ENCODE data around the gene CSNK2A1.

Gene CSNK2A1

GRCh38 chr20:573414-574296, 30.1 kb upstream of the CSNK2A1 start:
- TF ChIP-seq CTCF (IDR thresholded peaks at IDR 0.05; ENCODE audit: insufficient read depth, low read depth, low read length, missing control alignments), result no peak
- no peak overlapping the region for H3K4me3 ChIP-seq (ENCODE audit: low read depth, low read length)
- DNase-seq (ENCODE audit: low read depth), result no peak

- no peak for TF ChIP-seq CTCF (IDR thresholded peaks at IDR 0.05; ENCODE audit: insufficient read depth, low read depth, low read length, missing control alignments)
- no peak overlapping the region for H3K4me3 ChIP-seq (ENCODE audit: low read depth, low read length)
- no peak for DNase-seq (ENCODE audit: low read depth)
These were observed 29.1 kb upstream of the CSNK2A1 start for GRCh38 chr20:572727-573126.

GRCh38 chr20:571754-572441, 28.3 kb upstream of the CSNK2A1 start:
- no peak overlapping the region for H3K4me3 ChIP-seq (ENCODE audit: low read depth, low read length)
- TF ChIP-seq CTCF (IDR thresholded peaks at IDR 0.05; ENCODE audit: insufficient read depth, low read depth, low read length, missing control alignments), result no peak
- no peak for DNase-seq (ENCODE audit: low read depth)

- H3K4me3 ChIP-seq (ENCODE audit: low read depth, low read length), result no peak overlapping the region
- no peak for TF ChIP-seq CTCF (IDR thresholded peaks at IDR 0.05; ENCODE audit: insufficient read depth, low read depth, low read length, missing control alignments)
- no peak for DNase-seq (ENCODE audit: low read depth)
These were observed 25.3 kb upstream of the CSNK2A1 start for GRCh38 chr20:568673-569415.

GRCh38 chr20:568097-568652, 24.6 kb upstream of the CSNK2A1 start:
- no peak for DNase-seq (ENCODE audit: low read depth)
- H3K4me3 ChIP-seq (ENCODE audit: low read depth, low read length), result no peak overlapping the region
- TF ChIP-seq CTCF (IDR thresholded peaks at IDR 0.05; ENCODE audit: insufficient read depth, low read depth, low read length, missing control alignments), result no peak

GRCh38 chr20:564192-564591, 20.6 kb upstream of the CSNK2A1 start:
- H3K4me3 ChIP-seq (ENCODE audit: low read depth, low read length), result no peak overlapping the region
- no peak for DNase-seq (ENCODE audit: low read depth)
- TF ChIP-seq CTCF (IDR thresholded peaks at IDR 0.05; ENCODE audit: insufficient read depth, low read depth, low read length, missing control alignments), result no peak
